Endothelial cell of umbilical vein (primary cell): ENCODE results near the gene GIMAP8. TPM values are rescaled to one million over a fixed set of nuclear protein-coding genes. Genes with fewer than 3 reads are reported as not detected.

ENCODE experiments used
- BruUV-seq: library from RNA; stranded (reverse); fragments of 400-500 nt; replicated peaks from 2 replicates; lab custom pipeline; 2021; lab: Mats Ljungman, UMichigan
- CTCF ChIA-PET: fragments of 300-600, 350-600 bp; sonication (Branson Sonifier 250); formaldehyde crosslinking; loops from one replicate; lab custom pipeline; 2021; ENCODE audit warnings: antibody characterized with exemption, inconsistent platforms; lab: Charles Lee
- POLR2A ChIA-PET: fragments of 300-600, 350-600 bp; sonication (Branson Sonifier 250); formaldehyde crosslinking; loops from one replicate; lab custom pipeline; 2021; ENCODE audit warnings: antibody characterized with exemption, inconsistent platforms; lab: Charles Lee
- DNase-seq: peaks from one replicate; pipeline ENCODE4 v3.0.0-alpha.2; 2011; ENCODE audit warnings: low read depth, low spot score
- FAIRE-seq: peaks from 2 replicates; lab custom pipeline; 2011; peaks lifted over from hg19 to GRCh38; lab: Jason Lieb, UNC
- H2AFZ ChIP-seq: 2 replicates; pipeline ENCODE4 v1.6.0; 2012; ENCODE audit warnings: low read depth, low read length, control low read depth, inconsistent platforms
- H3K27ac ChIP-seq: 2 replicates; pipeline ENCODE4 v1.5.1; 2011; ENCODE audit warnings: low read depth, mild to moderate bottlenecking, control low read depth, low read length, moderate library complexity; ENCODE audit not compliant: insufficient read depth
- H3K27me3 ChIP-seq, 2 experiments: 2 replicates each; pipeline versions ENCODE4 v1.6.0 to v1.6.1; 2011; ENCODE audit warnings: low read length in 2 of 2, mixed read lengths in 1 of 2; ENCODE audit not compliant: control insufficient read depth in 2 of 2, insufficient read depth in 2 of 2
- H3K36me3 ChIP-seq, 2 experiments: 2 replicates in 1 of 2; 3 replicates in 1 of 2; pipeline ENCODE4 v1.5.1; 2011; ENCODE audit warnings: low read length in 2 of 2, mild to moderate bottlenecking in 1 of 2, moderate library complexity in 1 of 2; ENCODE audit not compliant: control insufficient read depth in 2 of 2, insufficient read depth in 2 of 2; ENCODE audit errors: extremely low read depth in 1 of 2
- H3K4me1 ChIP-seq: 3 replicates; pipeline ENCODE4 v1.5.1; 2011; ENCODE audit warnings: mild to moderate bottlenecking, low read length; ENCODE audit not compliant: control insufficient read depth, insufficient read depth; ENCODE audit errors: extremely low read depth
- H3K4me2 ChIP-seq: 2 replicates; pipeline ENCODE4 v1.6.1; 2011; ENCODE audit warnings: low read length, control low read depth, mixed read lengths; ENCODE audit not compliant: insufficient read depth
- H3K4me3 ChIP-seq, 3 experiments: fragments of 200-600 bp in 1 of 3; sonication (generic), shearing (Covaris generic) in 1 of 3; replicated peaks in 1 of 3; 2 replicates each; pipeline ENCODE4 v1.5.1; 2011 to 2016; ENCODE audit warnings: control low read depth in 3 of 3, low read length in 3 of 3, mild to moderate bottlenecking in 2 of 3, inconsistent platforms in 1 of 3, low read depth in 1 of 3, moderate library complexity in 1 of 3; ENCODE audit not compliant: insufficient read depth in 1 of 3
- H3K79me2 ChIP-seq: 2 replicates; pipeline ENCODE4 v1.6.0; 2012; ENCODE audit warnings: low read length, inconsistent platforms; ENCODE audit not compliant: control insufficient read depth, insufficient read depth
- H3K9ac ChIP-seq: replicated peaks from 2 replicates; pipeline ENCODE3; 2011; ENCODE audit warnings: low read length, control low read depth; ENCODE audit not compliant: insufficient read depth; ENCODE audit errors: extremely low read depth
- H3K9me1 ChIP-seq: replicated peaks from 3 replicates; pipeline ENCODE4 v1.6.0; 2011; ENCODE audit warnings: mild to moderate bottlenecking, low read length; ENCODE audit not compliant: control insufficient read depth, insufficient read depth; ENCODE audit errors: extremely low read depth
- H3K9me3 ChIP-seq: replicated peaks from 2 replicates; pipeline ENCODE4 v1.5.1; 2012; ENCODE audit warnings: low read length, inconsistent platforms; ENCODE audit not compliant: control insufficient read depth, insufficient read depth
- H4K20me1 ChIP-seq: replicated peaks from 2 replicates; pipeline ENCODE3; 2011; ENCODE audit warnings: mild to moderate bottlenecking, low read length; ENCODE audit not compliant: control insufficient read depth, insufficient read depth; ENCODE audit errors: extremely low read depth
- EZH2 ChIP-seq: IDR thresholded peaks from 2 replicates; pipeline ENCODE4 v1.6.1; 2012; ENCODE audit warnings: borderline replicate concordance, low read depth, mild to moderate bottlenecking, moderate library complexity, low read length, inconsistent platforms; ENCODE audit not compliant: severe bottlenecking
- FOS ChIP-seq: IDR thresholded peaks from 2 replicates; pipeline ENCODE4 v1.6.1; 2011; ENCODE audit warnings: mild to moderate bottlenecking, low read length, moderate library complexity, borderline replicate concordance; ENCODE audit not compliant: insufficient read depth
- GATA2 ChIP-seq: IDR thresholded peaks from 2 replicates; pipeline ENCODE4 v1.7.0; 2011; ENCODE audit warnings: low read depth, mild to moderate bottlenecking, moderate library complexity, mixed read lengths, low read length; ENCODE audit not compliant: insufficient read length, insufficient read depth
- JUN ChIP-seq: IDR thresholded peaks from 2 replicates; pipeline ENCODE4 v1.6.1; 2011; ENCODE audit warnings: borderline replicate concordance, low read depth; ENCODE audit not compliant: insufficient read length, insufficient read depth
- MYC ChIP-seq: IDR thresholded peaks from one replicate; pipeline ENCODE4 v1.6.1; 2011; ENCODE audit warnings: mild to moderate bottlenecking, low read depth, low read length
- POLR2A ChIP-seq: IDR thresholded peaks from 2 replicates; pipeline ENCODE4 v1.6.1; 2012; ENCODE audit warnings: low read depth, mild to moderate bottlenecking, control low read depth, low read length
- POLR2AphosphoS5 ChIP-seq: IDR thresholded peaks from 2 replicates; pipeline ENCODE4 v1.6.1; 2012; ENCODE audit warnings: low read depth, mild to moderate bottlenecking, control low read depth, low read length, moderate library complexity; ENCODE audit not compliant: insufficient read depth
- dilution Hi-C: fragments of 300-500 bp; cut with MboI; formaldehyde crosslinking; loops from one replicate; pipeline ENCODE4 v1.15.0; 2019; ENCODE audit warnings: low sequenced_read_pairs; ENCODE audit not compliant: extremely low pct_ligation_motif_present
- intact Hi-C: fragments of 100-400 bp; cut with micrococcal nuclease; formaldehyde crosslinking; loops from one replicate; pipeline ENCODE4 v1.10.0; 2022
- polyA plus RNA-seq, 4 experiments: library from polyadenylated mRNA; depleted of rRNA in 3 of 4; stranded (reverse) in 3 of 4; unstranded in 1 of 4; fragments of >200 nt; gene quantifications; 2 replicates each; pipeline versions ENCODE4 v1.2.1 to v1.2.3, GENCODE V29; 2011 to 2012; ENCODE audit warnings: missing spikeins in 1 of 4
- total RNA-seq: library from RNA; stranded (reverse); gene quantifications from 2 replicates; pipeline ENCODE4 v1.2.3, GENCODE V29; 2021
- TF ChIP-seq, protein P1 (sequence below), 2 donors: IDR thresholded peaks; 1 replicate in 1 of 2; 2 replicates in 1 of 2; pipeline ENCODE4 v1.5.1; 2011; ENCODE audit warnings: low read length in 2 of 2, mild to moderate bottlenecking in 2 of 2, moderate library complexity in 2 of 2, control low read depth in 1 of 2, inconsistent platforms in 1 of 2, low read depth in 1 of 2; ENCODE audit not compliant: insufficient read depth in 1 of 2; ENCODE audit errors: extremely low read depth in 1 of 2

GIMAP8 gene
- total and polyA plus RNA-seq, 2 donors (not counting 3 experiments of a cell fraction or from before 2014, with no cell fraction given): 32.2 to 71.8 TPM

DNA sequence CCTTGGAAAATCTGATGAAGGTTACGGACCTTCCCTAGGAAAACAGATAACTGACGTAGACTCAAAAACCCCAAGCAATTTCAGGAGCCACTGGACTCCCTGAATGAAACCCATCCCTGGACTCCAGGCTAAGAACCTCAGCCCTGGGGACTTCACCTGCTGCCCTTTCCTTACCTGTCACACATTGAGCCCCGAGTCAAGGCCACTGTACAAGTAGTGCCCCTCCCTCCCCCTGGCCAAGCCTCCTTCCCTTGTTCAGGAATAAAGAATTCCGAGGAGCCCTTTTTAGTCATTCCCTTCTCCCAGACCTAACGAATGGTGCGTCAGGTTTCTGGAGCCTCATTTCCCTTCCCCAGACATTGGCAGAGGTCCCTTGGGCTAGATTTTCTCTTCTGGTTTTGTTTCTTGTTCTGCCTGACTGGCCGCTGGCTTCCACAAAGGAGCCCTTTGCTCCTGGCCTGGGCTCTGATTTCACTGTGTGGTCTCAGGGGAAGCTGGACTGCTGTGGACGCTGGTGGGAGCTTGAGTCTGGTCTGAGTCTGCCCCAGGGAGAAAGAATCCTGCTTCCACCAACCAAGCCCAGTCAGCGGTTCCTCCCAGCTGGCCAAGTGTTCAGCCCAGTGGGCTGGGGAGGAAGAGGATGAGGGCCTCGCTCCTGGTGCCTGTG, 39.6 kb upstream of the GIMAP8 start:
- Histone ChIP-seq H3K4me3 (no peak overlapping the region), H3K9me1 (no peaks in the 10 kb centered on the region), H3K27ac (no peak overlapping the region), H3K4me1 (peaks cover 7% of the 10 kb centered on the region), H3K79me2 (no peaks in the 10 kb centered on the region), H3K9ac (no peak overlapping the region), H3K4me2 (no peak overlapping the region), H3K36me3 (no peaks in the 10 kb centered on the region), H3K9me3 (no peaks in the 10 kb centered on the region), H2AFZ (no peak overlapping the region), H3K27me3 (no peaks in the 10 kb centered on the region), H4K20me1 (no peaks in the 10 kb centered on the region)
- intact Hi-C loops: no loop called here
- DNase-seq (no peak), FAIRE-seq (no peak)
- dilution Hi-C loops: no loop called here
- no peak for TF ChIP-seq MYC
- TF ChIP-seq EZH2: no peak
- no peak for TF ChIP-seq JUN
- TF ChIP-seq, protein P1, sequence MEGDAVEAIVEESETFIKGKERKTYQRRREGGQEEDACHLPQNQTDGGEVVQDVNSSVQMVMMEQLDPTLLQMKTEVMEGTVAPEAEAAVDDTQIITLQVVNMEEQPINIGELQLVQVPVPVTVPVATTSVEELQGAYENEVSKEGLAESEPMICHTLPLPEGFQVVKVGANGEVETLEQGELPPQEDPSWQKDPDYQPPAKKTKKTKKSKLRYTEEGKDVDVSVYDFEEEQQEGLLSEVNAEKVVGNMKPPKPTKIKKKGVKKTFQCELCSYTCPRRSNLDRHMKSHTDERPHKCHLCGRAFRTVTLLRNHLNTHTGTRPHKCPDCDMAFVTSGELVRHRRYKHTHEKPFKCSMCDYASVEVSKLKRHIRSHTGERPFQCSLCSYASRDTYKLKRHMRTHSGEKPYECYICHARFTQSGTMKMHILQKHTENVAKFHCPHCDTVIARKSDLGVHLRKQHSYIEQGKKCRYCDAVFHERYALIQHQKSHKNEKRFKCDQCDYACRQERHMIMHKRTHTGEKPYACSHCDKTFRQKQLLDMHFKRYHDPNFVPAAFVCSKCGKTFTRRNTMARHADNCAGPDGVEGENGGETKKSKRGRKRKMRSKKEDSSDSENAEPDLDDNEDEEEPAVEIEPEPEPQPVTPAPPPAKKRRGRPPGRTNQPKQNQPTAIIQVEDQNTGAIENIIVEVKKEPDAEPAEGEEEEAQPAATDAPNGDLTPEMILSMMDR (IDR thresholded peaks at IDR 0.05; ENCODE audit: extremely low read depth in 1 of 2, insufficient read depth in 1 of 2, low read depth in 1 of 2, low read length in 2 of 2): no peak
- TF ChIP-seq POLR2A: no peak
- ChIA-PET POLR2A (no interaction called here), CTCF (no interaction called here)
- BruUV-seq: no TSS peak

DNA sequence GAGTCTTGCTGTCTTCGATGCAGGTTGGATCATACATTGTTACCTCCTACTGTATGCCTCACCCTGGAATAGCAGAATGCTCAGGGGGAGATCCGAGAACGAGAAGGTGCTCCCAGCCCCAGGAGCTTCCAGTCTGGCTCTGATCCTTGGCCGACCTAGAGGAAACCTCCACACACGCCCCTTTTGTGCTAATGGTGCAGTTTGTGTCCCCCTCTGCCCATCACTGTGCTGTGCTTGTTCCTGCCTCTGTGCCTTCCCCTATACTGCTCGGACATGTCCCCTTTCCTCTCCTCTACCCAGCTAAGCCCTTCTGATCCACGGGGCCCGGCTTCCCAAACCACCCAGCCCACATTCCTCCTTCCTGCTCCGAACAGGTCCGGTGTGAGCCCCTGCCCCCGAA, 38.8 kb upstream of the GIMAP8 start:
- CTCF ChIA-PET: no interaction called here
- POLR2A ChIA-PET: no interaction called here
- no peaks in the 10 kb centered on the region for H3K36me3 ChIP-seq
- TF ChIP-seq POLR2AphosphoS5 (no peak), FOS (no peak), POLR2A (no peak), GATA2 (no peak), EZH2 (no peak)
- TF ChIP-seq, protein P1 (IDR thresholded peaks at IDR 0.05; ENCODE audit: extremely low read depth in 1 of 2, insufficient read depth in 1 of 2, low read depth in 1 of 2, low read length in 2 of 2): no peak
- intact Hi-C loops (no loop called here), dilution Hi-C loops (no loop called here)
- H3K4me3 ChIP-seq: no peak overlapping the region
- no peaks in the 10 kb centered on the region for H3K27me3 ChIP-seq
- FAIRE-seq (no peak), DNase-seq (no peak)
- H4K20me1 ChIP-seq: no peaks in the 10 kb centered on the region
- H3K4me1 ChIP-seq: peaks cover under 1% of the 10 kb centered on the region
- H2AFZ ChIP-seq: no peak overlapping the region
- H3K9me3 ChIP-seq: no peaks in the 10 kb centered on the region
- H3K9ac ChIP-seq: no peak overlapping the region
- H3K9me1 ChIP-seq: no peaks in the 10 kb centered on the region
- H3K4me2 ChIP-seq: no peak overlapping the region
- H3K79me2 ChIP-seq: no peaks in the 10 kb centered on the region
- no peak overlapping the region for H3K27ac ChIP-seq
- BruUV-seq: no TSS peak
